ENCODE results near the gene CRY2.

The CRY2 gene

GRCh38 chr11:45915446-45915845 lies 68.2 kb downstream of the CRY2 start:
- no peak for DNase-seq (ENCODE audit: extremely low read depth in 1 of 2, low read depth in 1 of 2)

GRCh38 chr11:45917286-45917622 lies 70.0 kb downstream of the CRY2 start:
- DNase-seq (ENCODE audit: extremely low read depth in 1 of 2, low read depth in 1 of 2): no peak

- DNase-seq (ENCODE audit: extremely low read depth in 1 of 2, low read depth in 1 of 2): peak; percentile 86 to 88
These were observed 70.5 kb downstream of the CRY2 start, which contains the start of gene PEX16 for GRCh38 chr11:45917623-45918330. TSS of gene PEX16 (minus strand) at chr11:45917877. CDS start at chr11:45917811, 66 bp downstream.

GRCh38 chr11:45918331-45918941 lies 71.2 kb downstream of the CRY2 start:
- DNase-seq (ENCODE audit: extremely low read depth in 1 of 2, low read depth in 1 of 2): peak in 1 of 2 donors; percentile 40

- no peak for DNase-seq (ENCODE audit: extremely low read depth in 1 of 2, low read depth in 1 of 2)
These were observed 71.8 kb downstream of the CRY2 start for GRCh38 chr11:45918962-45919675.

GRCh38 chr11:45919806-45920530 lies 72.7 kb downstream of the CRY2 start:
- no peak for DNase-seq (ENCODE audit: extremely low read depth in 1 of 2, low read depth in 1 of 2)

- no peak for DNase-seq (ENCODE audit: extremely low read depth in 1 of 2, low read depth in 1 of 2)
These were observed 73.5 kb downstream of the CRY2 start for GRCh38 chr11:45920531-45921477.

- DNase-seq (ENCODE audit: extremely low read depth in 1 of 2, low read depth in 1 of 2): no peak
These were observed 74.5 kb downstream of the CRY2 start for GRCh38 chr11:45921561-45922424.

GRCh38 chr11:45922425-45923082 lies 75.3 kb downstream of the CRY2 start, which contains the start of gene LARGE2:
TSS of gene LARGE2 (plus strand) at chr11:45922656. CDS start at chr11:45922883, 227 bp downstream.
- DNase-seq (ENCODE audit: extremely low read depth in 1 of 2, low read depth in 1 of 2): no peak

- no peak for DNase-seq (ENCODE audit: extremely low read depth in 1 of 2, low read depth in 1 of 2)
These were observed 77.0 kb downstream of the CRY2 start for GRCh38 chr11:45924036-45924915.

- DNase-seq (ENCODE audit: extremely low read depth in 1 of 2, low read depth in 1 of 2): no peak
These were observed 77.7 kb downstream of the CRY2 start for GRCh38 chr11:45924927-45925326.

- DNase-seq (ENCODE audit: extremely low read depth in 1 of 2, low read depth in 1 of 2): no peak
These were observed 78.3 kb downstream of the CRY2 start for GRCh38 chr11:45925550-45925949.

GRCh38 chr11:45926001-45926401 lies 78.7 kb downstream of the CRY2 start:
- DNase-seq (ENCODE audit: extremely low read depth in 1 of 2, low read depth in 1 of 2): no peak

- DNase-seq (ENCODE audit: extremely low read depth in 1 of 2, low read depth in 1 of 2): no peak
These were observed 79.5 kb downstream of the CRY2 start for GRCh38 chr11:45926536-45927331.

GRCh38 chr11:45927332-45927683 lies 80.0 kb downstream of the CRY2 start:
- no peak for DNase-seq (ENCODE audit: extremely low read depth in 1 of 2, low read depth in 1 of 2)

GRCh38 chr11:45927684-45928413 lies 80.6 kb downstream of the CRY2 start:
- DNase-seq (ENCODE audit: extremely low read depth in 1 of 2, low read depth in 1 of 2): no peak
